SK-N-SH treated with all-trans-retinoic acid at 6 μM for 48 hours (cell line): Measurements from ENCODE around the gene UROC1.

Source experiments
- ARNTL ChIP-seq: fragments of 450-650 bp; formaldehyde crosslinking; IDR thresholded peaks from 2 replicates; pipeline ENCODE4 v1.5.0; 2020; ENCODE audit warnings: low read depth, mild to moderate bottlenecking, moderate library complexity, borderline replicate concordance
- CREB5 ChIP-seq: fragments of 250-450 bp; sonication (Bioruptor Pico); IDR thresholded peaks from 2 replicates; pipeline ENCODE4 v1.5.1; 2020; ENCODE audit warnings: low read depth, mild to moderate bottlenecking, moderate library complexity
- CSDC2 ChIP-seq: fragments of 250-450 bp; sonication (Bioruptor Pico); IDR thresholded peaks from 2 replicates; pipeline ENCODE4 v1.5.0; 2020; ENCODE audit warnings: mild to moderate bottlenecking, moderate library complexity
- CSRNP3 ChIP-seq: fragments of 250-450 bp; sonication (Bioruptor Pico); IDR thresholded peaks from 2 replicates; pipeline ENCODE4 v1.5.1; 2021; ENCODE audit warnings: mild to moderate bottlenecking, moderate library complexity
- ISL1 ChIP-seq: fragments of 250-450 bp; sonication (Bioruptor Pico); IDR thresholded peaks from 2 replicates; pipeline ENCODE4 v2.1.2; 2022; ENCODE audit warnings: mild to moderate bottlenecking, moderate library complexity
- PPARA ChIP-seq: fragments of 250-450 bp; sonication (Bioruptor Pico); IDR thresholded peaks from 2 replicates; pipeline ENCODE4 v1.5.0; 2020; ENCODE audit warnings: mild to moderate bottlenecking, borderline replicate concordance
- RARB ChIP-seq: fragments of 250-450 bp; sonication (Bioruptor Pico); IDR thresholded peaks from 2 replicates; pipeline ENCODE4 v1.8.0; 2021; ENCODE audit warnings: mild to moderate bottlenecking, moderate library complexity
- TOX ChIP-seq: fragments of 250-450 bp; sonication (Bioruptor Pico); IDR thresholded peaks from 2 replicates; pipeline ENCODE4 v1.8.0; 2021; ENCODE audit warnings: mild to moderate bottlenecking, moderate library complexity, borderline replicate concordance
- TSHZ2 ChIP-seq: fragments of 250-450 bp; sonication (Bioruptor Pico); IDR thresholded peaks from 2 replicates; pipeline ENCODE4 v1.5.0; 2020; ENCODE audit warnings: mild to moderate bottlenecking, moderate library complexity
- ZFP3 ChIP-seq: fragments of 250-450 bp; sonication (Bioruptor Pico); IDR thresholded peaks from 2 replicates; pipeline ENCODE4 v1.5.0; 2020; ENCODE audit warnings: mild to moderate bottlenecking, moderate library complexity
- ZFP30 ChIP-seq: fragments of 450-650 bp; formaldehyde crosslinking; IDR thresholded peaks from 2 replicates; pipeline ENCODE4 v1.5.0; 2022; ENCODE audit warnings: mild to moderate bottlenecking, moderate library complexity
- ZNF70 ChIP-seq: fragments of 450-650 bp; formaldehyde crosslinking; IDR thresholded peaks from 2 replicates; pipeline ENCODE4 v1.5.0; 2020; ENCODE audit warnings: mild to moderate bottlenecking, moderate library complexity
- ZNF8 ChIP-seq: fragments of 450-650 bp; formaldehyde crosslinking; IDR thresholded peaks from 2 replicates; pipeline ENCODE4 v1.5.0; 2020; ENCODE audit warnings: mild to moderate bottlenecking, moderate library complexity

- no peak for TF ChIP-seq TOX (CRISPR knock-in tag)
- TF ChIP-seq ZNF8 (CRISPR knock-in tag) = no peak
- TF ChIP-seq PPARA = no peak
- no peak for TF ChIP-seq CSDC2
- no peak for TF ChIP-seq ZFP30 (CRISPR knock-in tag)
- TF ChIP-seq ZFP3 (CRISPR knock-in tag) = no peak
- no peak for TF ChIP-seq ARNTL (CRISPR knock-in tag)
- TF ChIP-seq CREB5 (CRISPR knock-in tag) = no peak
- no peak for TF ChIP-seq RARB (CRISPR knock-in tag)
- TF ChIP-seq ZNF70 (CRISPR knock-in tag) = no peak
- TF ChIP-seq ISL1 (CRISPR knock-in tag) = no peak
- no peak for TF ChIP-seq TSHZ2
- TF ChIP-seq CSRNP3 = no peak
Observed at GRCh38 chr3:126483321-126483761, 34.2 kb downstream of the UROC1 start.
